Hepatic stellate cell (primary cell): Measurements from ENCODE around the gene SLC39A8.

Experiments
- DNase-seq: peaks from one replicate; pipeline ENCODE4 v3.0.0; 2011; ENCODE audit warnings: low spot score

The SLC39A8 gene

DNA sequence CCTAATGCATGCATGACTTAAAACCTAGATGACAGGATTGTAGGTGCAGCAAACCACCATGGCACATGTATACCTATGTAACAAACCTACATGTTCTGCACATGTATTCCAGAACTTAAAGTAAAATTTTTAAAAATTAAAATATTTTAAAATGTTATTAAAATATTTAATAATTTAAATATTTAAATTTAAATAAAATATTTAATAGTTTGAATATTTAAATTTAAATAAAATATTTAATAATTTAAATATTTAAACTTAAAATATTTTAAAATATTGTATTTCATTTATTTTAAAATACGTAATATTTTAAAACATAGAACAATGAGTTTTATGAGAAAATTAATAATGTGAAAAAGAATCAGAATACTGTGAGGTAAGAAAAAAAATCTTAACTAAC lies 117.9 kb downstream of the SLC39A8 start:
- no peak for DNase-seq

DNA sequence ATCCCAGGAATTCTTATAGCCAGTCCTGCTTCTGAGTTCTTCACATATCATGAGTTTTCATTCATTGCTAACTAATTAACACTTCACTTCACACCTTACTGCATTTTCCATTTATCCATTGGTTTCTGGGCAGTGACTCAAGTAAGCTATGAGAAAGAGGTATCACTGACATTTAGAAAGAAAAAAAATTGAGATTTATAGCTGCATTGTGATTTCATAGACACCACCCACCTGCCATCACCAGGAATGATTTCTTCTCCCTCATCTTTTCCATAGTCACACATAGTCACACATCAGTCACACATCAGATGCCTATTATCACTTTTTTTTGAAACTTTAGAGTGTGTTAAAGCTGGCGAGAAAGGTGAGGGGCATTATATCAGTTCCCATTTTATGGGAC lies 121.8 kb downstream of the SLC39A8 start:
- DNase-seq, result no peak

DNA sequence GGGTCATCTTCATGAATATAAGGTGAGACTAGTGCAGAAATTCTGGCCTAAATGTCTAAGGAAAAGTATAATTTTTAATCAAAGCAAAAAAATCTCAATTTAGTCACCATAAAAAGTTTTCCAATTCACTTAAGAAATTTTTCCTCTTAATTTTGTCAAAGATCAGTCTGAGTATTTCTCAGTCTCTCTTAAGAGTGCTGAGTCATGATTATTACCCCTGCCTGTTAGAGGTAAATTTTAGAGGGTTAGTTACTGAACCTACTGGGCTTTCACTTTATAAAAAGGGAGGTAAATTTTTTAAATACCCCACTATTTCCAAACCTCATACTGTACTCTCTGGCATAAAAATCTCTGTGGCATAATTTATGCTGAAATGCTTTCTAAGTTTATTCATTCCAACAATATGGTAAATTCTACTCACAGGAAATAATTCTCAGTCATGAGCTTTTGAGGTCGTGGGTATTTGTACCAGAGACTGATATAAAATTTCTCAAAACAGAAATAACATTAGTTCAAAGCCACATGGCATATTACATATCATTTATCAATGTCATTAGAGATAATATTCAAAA lies 122.4 kb downstream of the SLC39A8 start:
- DNase-seq, result no peak

DNA sequence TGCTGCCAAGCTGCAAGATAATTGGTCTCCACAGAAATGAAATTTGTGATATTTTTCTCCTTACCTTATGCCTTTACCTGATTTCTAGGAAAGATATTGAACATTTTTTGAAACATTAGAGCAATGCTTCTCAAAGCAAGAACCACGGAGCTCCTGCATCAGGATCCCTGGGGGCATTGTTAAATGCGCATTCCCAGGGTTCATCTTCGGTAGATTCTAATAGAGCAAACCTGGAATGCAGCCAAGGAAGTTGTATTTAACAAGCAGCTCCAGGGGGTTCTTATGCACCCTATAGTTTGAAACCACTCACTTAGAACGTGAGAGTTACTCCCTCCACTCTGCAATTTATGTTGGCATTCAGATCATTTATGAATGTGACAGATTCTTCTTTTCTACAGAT lies 126.2 kb downstream of the SLC39A8 start:
- DNase-seq, result no peak

DNA sequence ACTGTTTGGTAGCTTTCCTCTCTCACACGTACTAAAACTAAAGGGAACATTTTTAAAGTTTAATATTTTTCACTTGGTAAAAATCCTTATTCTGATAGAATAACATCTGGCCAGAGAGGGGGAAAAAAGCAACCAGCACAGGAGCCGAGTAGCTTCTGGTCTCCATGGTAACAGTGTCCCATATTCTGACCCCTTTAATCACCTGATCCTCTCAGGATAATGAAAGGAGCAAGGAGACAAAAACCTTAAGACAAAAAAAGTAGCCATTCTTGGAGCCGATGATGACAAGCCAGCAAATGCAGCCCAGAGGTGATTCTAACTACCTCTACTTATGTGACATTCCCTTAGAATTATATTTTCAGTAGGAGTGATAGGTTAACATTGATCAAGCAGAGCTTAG lies 126.6 kb downstream of the SLC39A8 start:
- no peak for DNase-seq

DNA sequence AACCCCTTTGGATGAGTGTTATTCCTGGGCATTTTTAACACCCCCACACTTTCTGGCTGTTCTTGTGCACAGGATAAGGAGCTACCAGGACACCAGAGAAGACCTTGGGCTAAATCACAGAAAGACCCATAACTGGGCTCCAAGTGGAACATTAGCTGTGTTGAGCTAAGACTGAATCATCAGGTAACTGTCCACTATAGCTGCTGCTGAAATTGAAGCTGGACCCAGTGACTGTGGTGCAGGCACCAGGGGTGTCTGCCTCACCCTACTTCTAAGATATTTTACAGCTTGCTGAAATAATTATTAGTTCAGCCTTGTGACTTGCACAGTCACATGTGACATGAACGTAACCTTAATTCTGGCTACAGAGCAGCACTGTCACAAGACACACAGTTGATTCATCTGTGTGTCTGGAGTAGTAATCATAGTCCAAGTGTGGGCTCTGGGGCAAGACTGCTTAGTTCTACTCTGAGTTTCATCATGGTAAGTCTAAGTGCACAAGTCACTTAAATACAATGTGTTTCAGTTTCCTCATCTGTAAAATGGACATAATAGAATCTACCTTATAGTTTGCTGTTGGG lies 127.4 kb downstream of the SLC39A8 start:
- no peak for DNase-seq

DNA sequence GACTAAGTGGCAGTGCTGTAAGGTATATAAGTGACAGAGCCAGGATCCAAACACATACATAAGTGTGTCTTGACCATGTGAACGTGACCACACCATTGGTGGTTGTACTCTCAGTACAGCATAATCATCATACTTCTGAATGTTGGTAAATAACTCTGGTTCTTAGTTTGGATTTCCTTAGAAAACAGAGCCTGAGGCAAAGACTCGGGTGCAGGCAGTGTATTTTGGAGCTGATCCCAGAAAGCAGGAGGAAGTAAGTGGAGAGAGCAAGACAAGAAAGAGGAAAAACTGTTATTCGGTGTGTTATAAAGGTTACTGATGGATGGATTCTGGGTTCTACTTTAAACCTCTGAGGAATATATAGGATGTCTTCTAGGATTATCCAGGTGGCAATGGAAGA lies 127.9 kb downstream of the SLC39A8 start:
- no peak for DNase-seq

DNA sequence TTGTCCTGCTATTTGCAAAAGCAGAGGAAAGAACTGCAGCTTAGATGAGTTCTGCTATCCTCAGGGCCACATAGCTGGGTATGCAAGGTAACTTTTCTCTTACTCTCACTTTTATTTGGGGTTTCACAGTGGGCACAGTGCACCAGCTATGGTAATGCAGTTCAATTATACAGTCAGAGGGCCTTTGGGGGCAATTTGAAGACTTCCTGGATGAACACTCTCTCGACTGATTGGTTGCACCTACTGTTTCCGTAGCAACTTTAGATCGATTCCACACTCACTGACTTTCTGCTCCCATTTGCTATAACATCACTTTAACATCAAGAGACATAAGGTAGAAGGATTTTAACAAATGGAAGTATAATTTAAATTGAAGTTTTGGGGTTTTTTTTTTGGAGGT lies 128.6 kb downstream of the SLC39A8 start:
- no peak for DNase-seq

DNA sequence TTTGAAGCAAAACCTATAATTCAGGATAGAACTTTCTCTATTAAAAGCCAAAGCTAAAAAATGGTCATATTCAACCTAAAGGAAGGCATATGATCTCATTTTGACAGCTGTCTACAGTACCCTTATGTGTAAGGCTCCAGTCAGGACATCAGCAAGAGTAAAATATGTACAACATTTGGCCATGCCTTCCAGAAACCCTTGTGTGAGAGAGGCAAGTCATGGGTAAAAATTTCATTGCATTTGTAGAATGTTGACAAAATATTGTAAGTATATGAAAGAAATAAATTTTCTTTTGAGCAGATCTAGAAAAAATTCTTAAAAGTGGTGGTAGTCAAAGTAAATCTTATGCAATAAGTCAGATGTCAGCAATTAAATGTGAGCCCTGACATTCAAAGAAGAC lies 132.3 kb downstream of the SLC39A8 start:
- no peak for DNase-seq
